H1 (cell line): ENCODE data around the gene KCNH1. TPM values are rescaled to one million over a fixed set of nuclear protein-coding genes. Genes with fewer than 3 reads are reported as not detected.

Source experiments
- CTCF ChIA-PET: fragments of 300-600 bp; sonication (Branson Sonifier 250); formaldehyde crosslinking; loops from one replicate; lab custom pipeline; 2021; ENCODE audit not compliant: partially characterized antibody; lab: Charles Lee
- POLR2A ChIA-PET: fragments of 300-600 bp; sonication (Branson Sonifier 250); formaldehyde crosslinking; loops from one replicate; lab custom pipeline; 2021; ENCODE audit warnings: inconsistent platforms; ENCODE audit not compliant: partially characterized antibody; lab: Charles Lee
- DNase-seq, 2 experiments: peaks; one replicate each; pipeline versions ENCODE4 v3.0.0 to v3.0.0-alpha.2; 2010 to 2022; ENCODE audit warnings: low spot score in 2 of 2, low read depth in 1 of 2, mixed read lengths in 1 of 2
- FAIRE-seq: peaks from 2 replicates; lab custom pipeline; 2011; peaks lifted over from hg19 to GRCh38; lab: Jason Lieb, UNC
- H2AFZ ChIP-seq: 2 replicates; pipeline ENCODE4 v1.8.1; 2012; ENCODE audit warnings: low read length, inconsistent platforms
- H2AK5ac ChIP-seq: 2 replicates; pipeline ENCODE4 v1.6.1; 2013; ENCODE audit warnings: low read depth, low read length
- H2BK120ac ChIP-seq: replicated peaks from 2 replicates; pipeline ENCODE3; 2013; ENCODE audit warnings: low read depth, low read length, inconsistent platforms
- H2BK12ac ChIP-seq: 2 replicates; pipeline ENCODE4 v1.6.1; 2013; ENCODE audit warnings: low read depth, low read length
- H2BK15ac ChIP-seq: 2 replicates; pipeline ENCODE4 v1.6.1; 2013; ENCODE audit warnings: low read length
- H2BK20ac ChIP-seq: 2 replicates; pipeline ENCODE4 v1.6.1; 2013; ENCODE audit warnings: low read length
- H2BK5ac ChIP-seq: 2 replicates; pipeline ENCODE4 v1.6.1; 2013; ENCODE audit warnings: low read depth, low read length
- H3K14ac ChIP-seq: 2 replicates; pipeline ENCODE4 v1.6.1; 2013; ENCODE audit warnings: inconsistent platforms; ENCODE audit not compliant: insufficient read length
- H3K18ac ChIP-seq: 2 replicates; pipeline ENCODE4 v1.6.1; 2013; ENCODE audit warnings: low read length; ENCODE audit errors: extremely low read depth
- H3K23ac ChIP-seq: 2 replicates; pipeline ENCODE4 v1.6.1; 2013; ENCODE audit warnings: inconsistent platforms; ENCODE audit not compliant: insufficient read length
- H3K23me2 ChIP-seq: 2 replicates; pipeline ENCODE4 v1.6.1; 2013; ENCODE audit warnings: low read depth, low read length
- H3K27ac ChIP-seq: 2 replicates; pipeline ENCODE4 v1.6.1; 2011; ENCODE audit warnings: low read depth, low read length, inconsistent platforms
- H3K27me3 ChIP-seq, 4 experiments: replicated peaks in 1 of 4; 1 replicate in 1 of 4; 2 replicates in 3 of 4; pipeline versions ENCODE4 v1.6.1 to v1.8.1; 2011 to 2013; ENCODE audit warnings: low read length in 3 of 4, mild to moderate bottlenecking in 3 of 4, inconsistent platforms in 2 of 4, mixed read lengths in 2 of 4, moderate library complexity in 1 of 4; ENCODE audit not compliant: control insufficient read depth in 3 of 4, insufficient read depth in 3 of 4; ENCODE audit errors: extremely low read depth in 1 of 4
- H3K36me3 ChIP-seq, 4 experiments: 2 replicates each; pipeline versions ENCODE4 v1.6.1 to v1.8.1; 2011 to 2013; ENCODE audit warnings: mild to moderate bottlenecking in 4 of 4, low read length in 3 of 4, moderate library complexity in 2 of 4, control low read depth in 1 of 4, inconsistent platforms in 1 of 4; ENCODE audit not compliant: insufficient read depth in 4 of 4, control insufficient read depth in 2 of 4
- H3K4ac ChIP-seq: replicated peaks from 2 replicates; pipeline ENCODE3; 2013; ENCODE audit warnings: low read length, low read depth, mixed read lengths, inconsistent platforms; ENCODE audit not compliant: insufficient read length
- H3K4me1 ChIP-seq, 4 experiments: replicated peaks in 1 of 4; 1 replicate in 1 of 4; 2 replicates in 3 of 4; pipeline versions ENCODE4 v1.6.1 to v1.8.1; 2011 to 2013; ENCODE audit warnings: low read length in 3 of 4, inconsistent platforms in 2 of 4, mixed read lengths in 1 of 4; ENCODE audit not compliant: insufficient read depth in 4 of 4, control insufficient read depth in 3 of 4
- H3K4me2 ChIP-seq, 2 experiments: 2 replicates each; pipeline versions ENCODE4 v1.6.1 to v1.8.1; 2011 to 2013; ENCODE audit warnings: low read depth in 2 of 2, low read length in 2 of 2, control low read depth in 1 of 2, inconsistent platforms in 1 of 2, mild to moderate bottlenecking in 1 of 2; ENCODE audit not compliant: insufficient read depth in 1 of 2
- H3K4me3 ChIP-seq, 4 experiments: fragments of 200-600, 300-600 bp in 1 of 4; sonication (generic), shearing (Covaris generic), sonication (Bioruptor Twin) in 1 of 4; 2 replicates each; pipeline versions ENCODE4 v1.5.1 to v1.8.1; 2011 to 2016; ENCODE audit warnings: low read length in 4 of 4, low read depth in 3 of 4, control low read depth in 2 of 4, inconsistent platforms in 2 of 4, mild to moderate bottlenecking in 2 of 4, mixed read lengths in 1 of 4, moderate library complexity in 1 of 4; ENCODE audit not compliant: insufficient read depth in 2 of 4; ENCODE audit errors: extremely low read depth in 1 of 4
- H3K56ac ChIP-seq: replicated peaks from 2 replicates; pipeline ENCODE3; 2013; ENCODE audit warnings: low read depth, mild to moderate bottlenecking, mixed read lengths, low read length, inconsistent platforms; ENCODE audit not compliant: insufficient read length
- H3K79me1 ChIP-seq: 2 replicates; pipeline ENCODE4 v1.6.1; 2013; ENCODE audit warnings: low read depth, low read length, control low read depth
- H3K79me2 ChIP-seq, 2 experiments: 2 replicates each; pipeline versions ENCODE4 v1.6.1 to v1.8.1; 2012 to 2013; ENCODE audit warnings: low read length in 2 of 2, mild to moderate bottlenecking in 2 of 2, inconsistent platforms in 1 of 2; ENCODE audit not compliant: insufficient read depth in 2 of 2, control insufficient read depth in 1 of 2
- H3K9ac ChIP-seq, 4 experiments: replicated peaks in 1 of 4; 1 replicate in 1 of 4; 2 replicates in 3 of 4; pipeline versions ENCODE4 v1.6.1 to v1.8.1; 2011 to 2013; ENCODE audit warnings: low read depth in 3 of 4, low read length in 3 of 4, control low read depth in 2 of 4, mild to moderate bottlenecking in 2 of 4, moderate library complexity in 2 of 4, inconsistent platforms in 1 of 4; ENCODE audit errors: extremely low read depth in 1 of 4
- H3K9me3 ChIP-seq, 2 experiments: 2 replicates each; pipeline versions ENCODE4 v1.6.1 to v1.8.1; 2012 to 2013; ENCODE audit warnings: mild to moderate bottlenecking in 2 of 2, moderate library complexity in 2 of 2, control low read depth in 1 of 2, inconsistent platforms in 1 of 2, low read depth in 1 of 2, low read length in 1 of 2, mixed read lengths in 1 of 2; ENCODE audit not compliant: insufficient read depth in 2 of 2
- H4K20me1 ChIP-seq, 2 experiments: replicated peaks in 1 of 2; 2 replicates each; pipeline versions ENCODE3 to v1.8.1; 2011 to 2013; ENCODE audit warnings: inconsistent platforms in 2 of 2, low read length in 2 of 2, mild to moderate bottlenecking in 1 of 2; ENCODE audit not compliant: insufficient read depth in 2 of 2, control insufficient read depth in 1 of 2
- H4K5ac ChIP-seq: 2 replicates; pipeline ENCODE4 v1.6.1; 2013; ENCODE audit warnings: low read length, low read depth, mixed read lengths, inconsistent platforms; ENCODE audit not compliant: insufficient read length
- H4K8ac ChIP-seq: 2 replicates; pipeline ENCODE4 v1.8.0; 2013; ENCODE audit warnings: mild to moderate bottlenecking, moderate library complexity, low read length, inconsistent platforms; ENCODE audit not compliant: insufficient read depth; ENCODE audit errors: extremely low read depth
- H4K91ac ChIP-seq: replicated peaks from 2 replicates; pipeline ENCODE3; 2013; ENCODE audit warnings: low read length, mixed read lengths, inconsistent platforms; ENCODE audit not compliant: insufficient read length
- BCL11A ChIP-seq, 2 experiments: IDR thresholded peaks; one replicate each; pipeline ENCODE4 v1.6.1; 2011; ENCODE audit warnings: low read depth in 2 of 2, low read length in 2 of 2, mild to moderate bottlenecking in 2 of 2
- CHD2 ChIP-seq: IDR thresholded peaks from 2 replicates; pipeline ENCODE4 v1.6.1; 2012; ENCODE audit warnings: low read length, improper control_type of control experiment
- JUN ChIP-seq: IDR thresholded peaks from 2 replicates; pipeline ENCODE4 v1.6.1; 2011; ENCODE audit warnings: low read depth, mild to moderate bottlenecking, improper control_type of control experiment, low read length
- WGBS, 2 experiments: shearing (Covaris generic) in 1 of 2; methylation state at CpG; one replicate each; pipeline versions ENCODE4 v1.1.6 to v1.1.7; 2013 to 2015; ENCODE audit warnings: low lambda C conversion rate in 2 of 2, mixed read lengths in 2 of 2, inconsistent platforms in 1 of 2, low coverage in 1 of 2, missing lambda C conversion rate in 1 of 2; ENCODE audit not compliant: insufficient replicate concordance in 2 of 2, insufficient coverage in 1 of 2, insufficient read length in 1 of 2; ENCODE audit errors: extremely low coverage in 1 of 2, missing lambda C conversion rate in 1 of 2; 5-methylcytosine and 5-hydroxymethylcytosine counted together
- polyA plus RNA-seq, 7 experiments: library from polyadenylated mRNA; depleted of rRNA in 3 of 7; stranded (reverse) in 5 of 7; unstranded in 2 of 7; fragments of >200 nt in 5 of 7; fragments of 200-250 nt in 2 of 7; gene quantifications; 1 replicate in 5 of 7; 2 replicates in 1 of 7; 4 replicates in 1 of 7; pipeline versions ENCODE4 v1.2.1 to v1.2.3, GENCODE V29; 2011 to 2013; ENCODE audit warnings: missing spikeins in 2 of 7, mixed read lengths in 2 of 7
- total RNA-seq: library from RNA; stranded (reverse); fragmentation: NEBNext Ultra II Directional; extraction: Animal tissue kit (Norgen Biotek cat#: 25700); gene quantifications from 2 replicates; pipeline ENCODE4 v1.2.1, GENCODE V29; 2021

The KCNH1 gene
- total and polyA plus RNA-seq, 2 of the 8 experiments (the other 6 are each of a cell fraction or from before 2014, with no cell fraction given): 0.27 to 0.34 TPM

- Histone ChIP-seq H3K9me3 (no peaks in the 10 kb centered on the region), H3K79me2 (no peaks in the 10 kb centered on the region), H3K56ac (no peak overlapping the region), H2BK15ac (no peak overlapping the region), H4K8ac (no peak overlapping the region), H3K4me2 (no peak overlapping the region), H3K4me3 (no peak overlapping the region), H3K4me1 (no peaks in the 10 kb centered on the region), H4K5ac (no peak overlapping the region), H2BK120ac (no peak overlapping the region), H3K79me1 (no peaks in the 10 kb centered on the region), H3K23me2 (no peaks in the 10 kb centered on the region), H4K20me1 (no peaks in the 10 kb centered on the region), H3K14ac (no peak overlapping the region), H3K23ac (no peak overlapping the region), H3K9ac (no peak overlapping the region), H3K27me3 (no peaks in the 10 kb centered on the region), H2BK5ac (no peak overlapping the region), H2BK12ac (no peak overlapping the region), H3K4ac (no peak overlapping the region), H2AK5ac (no peak overlapping the region), H3K27ac (no peak overlapping the region), H2BK20ac (no peak overlapping the region), H3K36me3 (no peaks in the 10 kb centered on the region; a peak in 1 of 8 replicates), H3K18ac (no peak overlapping the region), H4K91ac (no peak overlapping the region), H2AFZ (no peak overlapping the region)
- CTCF ChIA-PET: interaction anchor here (1.4 kb wide), 1 partner anchor 340 kb away, joined by 3 read pairs; no protein-coding TSS in a partner anchor
- FAIRE-seq: no peak
- no peak for DNase-seq
- POLR2A ChIA-PET: no interaction called here
- 95% methylated on average over 1 of the region's 1 CpG; no CpG with 5 or more reads in 1 of the 2 experiments for WGBS, 2 experiments
- TF ChIP-seq JUN (no peak), CHD2 (no peak), BCL11A (IDR thresholded peaks at IDR 0.05; ENCODE audit: low read depth in 2 of 2, low read length in 2 of 2) (no peak)
Observed at GRCh38 chr1:210787800-210788199, 346.1 kb downstream of the KCNH1 start.
